Natural killer cell (primary cell): Measurements from ENCODE around the gene ACVR2A. TPM values are rescaled to one million over a fixed set of nuclear protein-coding genes. Genes with fewer than 3 reads are reported as not detected.

ENCODE experiments used
- ATAC-seq, 3 donors: fragments of 150-1000 bp in 2 of 3; fragments of 200-7000 bp in 1 of 3; cut with Tn5 transposase; 1 replicate in 1 of 3; 2 replicates in 2 of 3; pipeline ENCODE4 v1.10.0; 2021; ENCODE audit warnings: mild to moderate bottlenecking in 2 of 3, moderate library complexity in 2 of 3
- DNase-seq, 2 donors: peaks; one replicate each; pipeline versions ENCODE4 v3.0.0 to v3.0.0-alpha.2; 2013 to 2021; ENCODE audit warnings: mixed read lengths in 1 of 2
- H3K27ac ChIP-seq: one replicate; pipeline ENCODE4 v1.5.1; 2013; ENCODE audit warnings: mild to moderate bottlenecking, low read length
- H3K27me3 ChIP-seq: one replicate; pipeline ENCODE4 v1.6.1; 2013; ENCODE audit warnings: low read length; ENCODE audit not compliant: control insufficient read depth, insufficient read depth
- H3K36me3 ChIP-seq: one replicate; pipeline ENCODE4 v1.6.1; 2013; ENCODE audit warnings: low read length; ENCODE audit not compliant: control insufficient read depth, insufficient read depth
- H3K4me1 ChIP-seq: one replicate; pipeline ENCODE4 v1.6.1; 2013; ENCODE audit warnings: low read length; ENCODE audit not compliant: control insufficient read depth, insufficient read depth
- H3K4me3 ChIP-seq: one replicate; pipeline ENCODE4 v1.5.1; 2013; ENCODE audit warnings: low read length
- H3K9me3 ChIP-seq: one replicate; pipeline ENCODE4 v1.6.1; 2013; ENCODE audit warnings: low read length; ENCODE audit not compliant: control insufficient read depth, insufficient read depth
- H3K27ac Mint-ChIP-seq, 2 donors: one replicate each; pipeline ENCODE4 v1.8.0; 2022; ENCODE audit warnings: mild to moderate bottlenecking in 2 of 2, mixed read lengths in 2 of 2, moderate library complexity in 1 of 2
- H3K27me3 Mint-ChIP-seq, 2 donors: one replicate each; pipeline ENCODE4 v1.8.0; 2022; ENCODE audit warnings: low read depth in 2 of 2, mixed read lengths in 2 of 2
- H3K36me3 Mint-ChIP-seq: one replicate; pipeline ENCODE4 v1.8.0; 2022; ENCODE audit warnings: mixed read lengths
- H3K4me1 Mint-ChIP-seq, 2 donors: one replicate each; pipeline ENCODE4 v1.8.0; 2022; ENCODE audit warnings: mixed read lengths in 2 of 2
- H3K4me3 Mint-ChIP-seq: one replicate; pipeline ENCODE4 v1.8.0; 2022; ENCODE audit warnings: mild to moderate bottlenecking, moderate library complexity, mixed read lengths
- H3K9me3 Mint-ChIP-seq, 2 donors: one replicate each; pipeline ENCODE4 v1.8.0; 2022; ENCODE audit warnings: mixed read lengths in 2 of 2
- WGBS: methylation state at CpG from one replicate; pipeline ENCODE4 v1.1.7; 2013; ENCODE audit warnings: missing lambda C conversion rate; ENCODE audit not compliant: insufficient coverage; 5-methylcytosine and 5-hydroxymethylcytosine counted together
- intact Hi-C: fragments of 100-400 bp; cut with micrococcal nuclease; formaldehyde crosslinking; loops from one replicate; pipeline ENCODE4 v1.14.2; 2022
- total RNA-seq, 4 donors: library from RNA; stranded (reverse); fragments of 120-200 nt in 1 of 4; gene quantifications; one replicate each; pipeline versions ENCODE4 v1.2.3 to v1.2.4, GENCODE V29; 2013 to 2022
- TF ChIP-seq, protein P1 (sequence below): fragments of 200-600 bp; IDR thresholded peaks from one replicate; pipeline ENCODE4 v1.8.0; 2022; ENCODE audit warnings: antibody characterized with exemption

Gene ACVR2A
- total RNA-seq, 3 donors from 2014 or later (not counting 1 experiment from before 2014, with no cell fraction given): 14.7 to 16.7 (median 16.2) TPM

GRCh38 chr2:147913701-147914480 is 69.1 kb downstream of the ACVR2A start:
- intact Hi-C loops: loop anchor here (10.0 kb wide), 1 partner anchor 1179 kb away; no protein-coding TSS in a partner anchor
- H3K4me3 ChIP-seq: no peak overlapping the region

DNA sequence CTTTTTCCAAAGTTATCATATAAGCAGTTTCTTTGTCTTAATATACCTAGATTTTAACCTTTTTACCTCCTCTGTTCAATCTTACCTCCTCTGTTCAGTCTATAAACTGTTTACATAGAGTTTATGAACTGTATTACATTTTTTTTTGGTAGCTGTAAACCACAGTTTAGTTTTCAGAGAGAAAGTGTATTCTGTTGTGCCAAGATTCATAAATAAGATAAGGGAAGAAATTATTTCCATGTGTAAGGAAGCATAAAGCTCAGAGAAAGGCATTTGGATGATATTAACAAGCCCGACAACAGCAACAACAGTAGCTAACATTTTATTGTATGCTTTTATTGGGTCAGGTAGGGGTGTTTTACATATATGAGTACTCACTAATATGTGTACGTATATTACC is 71.2 kb downstream of the ACVR2A start:
- H3K27me3 Mint-ChIP-seq: no peaks in the 10 kb centered on the region
- Histone ChIP-seq H3K4me1 (no peaks in the 10 kb centered on the region), H3K36me3 (no peaks in the 10 kb centered on the region), H3K4me3 (no peak overlapping the region), H3K27ac (no peak overlapping the region), H3K9me3 (no peaks in the 10 kb centered on the region), H3K27me3 (no peaks in the 10 kb centered on the region)
- TF ChIP-seq, protein P1, sequence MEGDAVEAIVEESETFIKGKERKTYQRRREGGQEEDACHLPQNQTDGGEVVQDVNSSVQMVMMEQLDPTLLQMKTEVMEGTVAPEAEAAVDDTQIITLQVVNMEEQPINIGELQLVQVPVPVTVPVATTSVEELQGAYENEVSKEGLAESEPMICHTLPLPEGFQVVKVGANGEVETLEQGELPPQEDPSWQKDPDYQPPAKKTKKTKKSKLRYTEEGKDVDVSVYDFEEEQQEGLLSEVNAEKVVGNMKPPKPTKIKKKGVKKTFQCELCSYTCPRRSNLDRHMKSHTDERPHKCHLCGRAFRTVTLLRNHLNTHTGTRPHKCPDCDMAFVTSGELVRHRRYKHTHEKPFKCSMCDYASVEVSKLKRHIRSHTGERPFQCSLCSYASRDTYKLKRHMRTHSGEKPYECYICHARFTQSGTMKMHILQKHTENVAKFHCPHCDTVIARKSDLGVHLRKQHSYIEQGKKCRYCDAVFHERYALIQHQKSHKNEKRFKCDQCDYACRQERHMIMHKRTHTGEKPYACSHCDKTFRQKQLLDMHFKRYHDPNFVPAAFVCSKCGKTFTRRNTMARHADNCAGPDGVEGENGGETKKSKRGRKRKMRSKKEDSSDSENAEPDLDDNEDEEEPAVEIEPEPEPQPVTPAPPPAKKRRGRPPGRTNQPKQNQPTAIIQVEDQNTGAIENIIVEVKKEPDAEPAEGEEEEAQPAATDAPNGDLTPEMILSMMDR: no peak
- no peaks in the 10 kb centered on the region for H3K9me3 Mint-ChIP-seq
- no peaks in the 10 kb centered on the region for H3K36me3 Mint-ChIP-seq
- H3K27ac Mint-ChIP-seq: no peak overlapping the region
- peaks cover 9% of the 10 kb centered on the region in 2 donors for H3K4me1 Mint-ChIP-seq
- no peak for ATAC-seq
- WGBS: no CpG with 5 or more reads among the region's 2 CpGs
- intact Hi-C loops: loop anchor here (10.0 kb wide), 1 partner anchor 1181 kb away; no protein-coding TSS in a partner anchor
- H3K4me3 Mint-ChIP-seq: no peak overlapping the region
- DNase-seq: no peak

More at GRCh38 chr2:147913701-147914480, 69.1 kb downstream of the ACVR2A start:
- H3K36me3 Mint-ChIP-seq: no peaks in the 10 kb centered on the region
- peaks cover 3% of the 10 kb centered on the region for H3K36me3 ChIP-seq
- H3K9me3 Mint-ChIP-seq: no peaks in the 10 kb centered on the region
- DNase-seq (no peak), ATAC-seq (no peak)
- H3K4me1 ChIP-seq: no peaks in the 10 kb centered on the region
- H3K4me1 Mint-ChIP-seq: peaks cover 9 to 14% of the 10 kb centered on the region in 2 donors
- H3K27me3 Mint-ChIP-seq: no peaks in the 10 kb centered on the region
- no peak overlapping the region for H3K4me3 Mint-ChIP-seq
- TF ChIP-seq, protein P1: no peak
- no peaks in the 10 kb centered on the region for H3K9me3 ChIP-seq
- peak overlapping the region in 1 of 2 donors; percentile 40 for H3K27ac Mint-ChIP-seq
- no peak overlapping the region for H3K27ac ChIP-seq
- no peaks in the 10 kb centered on the region for H3K27me3 ChIP-seq
- WGBS: no CpG with 5 or more reads among the region's 3 CpGs

DNA sequence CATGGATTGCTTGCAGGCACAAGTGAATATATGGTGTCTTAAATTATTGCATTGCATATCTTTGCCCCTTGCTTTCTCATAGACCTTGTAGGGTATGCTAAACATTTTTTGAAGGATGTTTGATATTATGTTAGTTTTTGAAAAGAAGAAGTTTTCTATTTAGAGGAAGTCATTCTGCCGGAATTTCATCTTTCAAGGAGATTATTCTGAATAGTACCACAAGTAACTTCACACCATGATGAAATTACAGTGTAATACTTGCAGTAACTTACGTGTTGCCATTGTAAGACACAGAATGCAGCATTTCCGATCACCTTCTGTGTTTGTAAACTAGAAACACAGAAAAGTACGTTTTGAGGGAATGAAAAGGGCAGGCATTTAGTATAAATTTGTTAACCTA is 71.9 kb downstream of the ACVR2A start:
- H3K27me3 Mint-ChIP-seq: no peaks in the 10 kb centered on the region
- H3K36me3 Mint-ChIP-seq: no peaks in the 10 kb centered on the region
- no peak overlapping the region for H3K27ac Mint-ChIP-seq
- no peaks in the 10 kb centered on the region for H3K9me3 Mint-ChIP-seq
- Histone ChIP-seq H3K27ac (no peak overlapping the region), H3K27me3 (no peaks in the 10 kb centered on the region), H3K9me3 (no peaks in the 10 kb centered on the region), H3K4me3 (no peak overlapping the region), H3K4me1 (no peaks in the 10 kb centered on the region), H3K36me3 (no peaks in the 10 kb centered on the region)
- intact Hi-C loops: loop anchor here (10.0 kb wide), 1 partner anchor 1182 kb away; no protein-coding TSS in a partner anchor
- 90% methylated on average over 3 of the region's 4 CpGs for WGBS
- DNase-seq (no peak), ATAC-seq (no peak)
- peaks cover 9% of the 10 kb centered on the region in 2 donors for H3K4me1 Mint-ChIP-seq
- TF ChIP-seq, protein P1: no peak
- H3K4me3 Mint-ChIP-seq: no peak overlapping the region
